BE2C (cell line): ENCODE data around the gene MARCHF5.
A peak's percentile ranks its signal among the peaks of the same experiment; 100 is the strongest.
"Not testable (repeated sequence)": the region's sequence is repeated elsewhere in the genome, so short reads cannot be mapped to it uniquely, and the experiment has no call there.

Source experiments
- DNase-seq: peaks from one replicate; pipeline ENCODE4 v3.0.0-alpha.2; 2020
- H3K27me3 ChIP-seq: fragments of 250-450 bp; sonication (Bioruptor Pico); 2 replicates; pipeline ENCODE4 v1.5.1; 2020; ENCODE audit warnings: mild to moderate bottlenecking
- H3K36me3 ChIP-seq: fragments of 250-450 bp; sonication (Bioruptor Pico); 2 replicates; pipeline ENCODE4 v1.5.1; 2020; ENCODE audit warnings: mild to moderate bottlenecking
- H3K4me1 ChIP-seq: fragments of 250-450 bp; sonication (Bioruptor Pico); 2 replicates; pipeline ENCODE4 v1.5.1; 2020
- H3K4me3 ChIP-seq: 2 replicates; pipeline ENCODE4 v1.5.1; 2011; ENCODE audit warnings: low read depth, low read length
- H3K9me3 ChIP-seq: fragments of 250-450 bp; sonication (Bioruptor Pico); 2 replicates; pipeline ENCODE4 v1.5.1; 2020
- TF ChIP-seq, protein P1 (sequence below): IDR thresholded peaks from 2 replicates; pipeline ENCODE4 v1.5.1; 2012; ENCODE audit warnings: mild to moderate bottlenecking, low read depth, low read length

MARCHF5 gene

DNA sequence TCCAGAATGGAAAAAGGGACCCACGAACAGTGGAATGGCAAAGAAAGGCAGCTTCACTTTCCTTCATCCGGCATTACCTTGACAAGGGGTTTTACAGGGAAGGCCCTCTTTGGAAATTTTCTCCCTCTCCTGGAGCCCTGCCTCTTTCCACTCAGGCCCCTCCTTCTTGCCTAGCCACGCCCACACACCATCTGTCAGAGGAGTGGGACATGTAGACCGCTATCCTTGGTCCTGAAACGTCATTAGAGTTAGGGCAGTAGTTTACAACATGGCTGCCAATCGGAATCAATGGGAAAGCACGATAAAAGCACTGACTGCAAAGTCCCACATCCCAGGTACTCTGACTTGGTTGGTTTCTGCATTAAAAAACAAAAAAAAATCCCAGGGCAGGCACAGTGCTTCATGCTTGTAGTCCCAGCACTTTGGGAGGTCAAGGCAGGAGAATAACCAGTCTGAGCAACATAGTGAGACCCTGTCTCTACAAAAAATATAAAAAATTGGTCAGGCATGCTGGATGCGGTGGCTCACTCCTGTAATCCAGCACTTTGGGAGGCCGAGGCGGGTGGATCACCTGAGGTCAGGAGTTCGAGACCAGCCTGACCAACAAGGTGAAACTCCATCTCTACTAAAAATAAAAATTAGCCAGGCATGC lies 96.4 kb downstream of the MARCHF5 start:
- TF ChIP-seq, protein P1, sequence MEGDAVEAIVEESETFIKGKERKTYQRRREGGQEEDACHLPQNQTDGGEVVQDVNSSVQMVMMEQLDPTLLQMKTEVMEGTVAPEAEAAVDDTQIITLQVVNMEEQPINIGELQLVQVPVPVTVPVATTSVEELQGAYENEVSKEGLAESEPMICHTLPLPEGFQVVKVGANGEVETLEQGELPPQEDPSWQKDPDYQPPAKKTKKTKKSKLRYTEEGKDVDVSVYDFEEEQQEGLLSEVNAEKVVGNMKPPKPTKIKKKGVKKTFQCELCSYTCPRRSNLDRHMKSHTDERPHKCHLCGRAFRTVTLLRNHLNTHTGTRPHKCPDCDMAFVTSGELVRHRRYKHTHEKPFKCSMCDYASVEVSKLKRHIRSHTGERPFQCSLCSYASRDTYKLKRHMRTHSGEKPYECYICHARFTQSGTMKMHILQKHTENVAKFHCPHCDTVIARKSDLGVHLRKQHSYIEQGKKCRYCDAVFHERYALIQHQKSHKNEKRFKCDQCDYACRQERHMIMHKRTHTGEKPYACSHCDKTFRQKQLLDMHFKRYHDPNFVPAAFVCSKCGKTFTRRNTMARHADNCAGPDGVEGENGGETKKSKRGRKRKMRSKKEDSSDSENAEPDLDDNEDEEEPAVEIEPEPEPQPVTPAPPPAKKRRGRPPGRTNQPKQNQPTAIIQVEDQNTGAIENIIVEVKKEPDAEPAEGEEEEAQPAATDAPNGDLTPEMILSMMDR, result no peak

DNA sequence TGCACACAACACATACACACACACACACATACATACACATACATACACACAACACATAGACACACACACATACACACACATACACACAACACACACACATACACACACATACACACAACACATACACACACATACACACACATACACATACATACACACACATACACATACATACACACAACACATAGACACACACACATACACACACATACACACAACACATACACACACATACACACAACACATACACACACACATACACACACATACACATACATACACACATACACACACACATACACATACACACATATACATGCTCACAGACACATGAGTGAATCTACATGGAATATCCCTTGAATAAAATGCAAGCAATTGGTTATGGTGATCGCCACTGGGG lies 102.2 kb downstream of the MARCHF5 start:
- H3K4me3 ChIP-seq, H3K36me3 ChIP-seq, H3K9me3 ChIP-seq, H3K4me1 ChIP-seq, H3K27me3 ChIP-seq, DNase-seq: not testable (repeated sequence)

More for the DNA sequence above, 96.4 kb downstream of the MARCHF5 start:
- peak; percentile 24 for DNase-seq
- no peak overlapping the region for H3K4me3 ChIP-seq
- no peaks in the 10 kb centered on the region for H3K9me3 ChIP-seq
- no peaks in the 10 kb centered on the region for H3K36me3 ChIP-seq
- no peaks in the 10 kb centered on the region for H3K4me1 ChIP-seq
- H3K27me3 ChIP-seq, result no peaks in the 10 kb centered on the region

DNA sequence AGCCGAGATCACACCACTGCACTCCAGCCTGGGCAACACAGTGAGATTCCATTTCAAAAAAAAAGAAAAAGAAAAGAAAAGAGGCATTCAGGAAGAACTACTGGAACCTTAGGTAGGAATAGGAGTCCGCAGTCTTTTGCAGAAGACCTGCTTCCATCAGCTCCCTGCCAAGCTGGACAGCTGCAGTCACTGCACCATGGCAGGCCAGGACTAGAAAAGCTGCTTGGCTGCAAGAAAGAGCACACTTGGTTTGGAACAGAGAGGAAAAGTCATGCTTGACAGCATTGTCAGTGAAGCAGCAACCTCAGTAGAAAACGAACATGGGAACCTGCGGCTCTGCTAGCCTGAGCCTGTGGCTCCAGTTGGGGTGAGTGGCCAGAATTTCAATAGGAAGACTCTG lies 104.3 kb downstream of the MARCHF5 start:
- no peak for DNase-seq
- TF ChIP-seq, protein P1, result no peak
- H3K4me3 ChIP-seq, result no peak overlapping the region
- no peaks in the 10 kb centered on the region; the same call in 1 of the 2 replicates for H3K9me3 ChIP-seq
- H3K4me1 ChIP-seq, result no peaks in the 10 kb centered on the region
- H3K36me3 ChIP-seq, result no peaks in the 10 kb centered on the region
- H3K27me3 ChIP-seq, result no peaks in the 10 kb centered on the region

DNA sequence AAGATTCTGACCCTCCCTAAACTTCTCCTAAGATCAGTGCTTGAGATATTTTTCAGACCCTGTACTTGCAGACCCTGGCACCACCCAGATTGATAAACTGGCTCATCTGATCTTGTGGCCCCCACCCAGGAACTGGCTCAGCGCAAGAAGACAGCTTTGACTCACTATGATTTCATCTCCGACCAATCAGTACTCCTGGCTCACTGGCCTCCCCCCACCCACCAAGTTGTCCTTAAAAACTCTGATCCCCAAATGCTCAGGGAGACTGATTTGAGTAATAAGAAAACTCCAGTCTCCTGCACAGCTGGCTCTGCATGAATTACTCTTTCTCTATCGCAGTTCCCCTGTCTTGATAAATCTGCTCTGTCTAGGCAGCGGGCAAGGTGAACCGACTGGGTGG lies 111.3 kb downstream of the MARCHF5 start:
- not testable (repeated sequence) for H3K27me3 ChIP-seq, H3K4me3 ChIP-seq, DNase-seq, H3K36me3 ChIP-seq, H3K9me3 ChIP-seq, H3K4me1 ChIP-seq
